Karpas-422 (cell line): ENCODE measurements around the gene OSBP2. TPM values are rescaled to one million over a fixed set of nuclear protein-coding genes. Genes with fewer than 3 reads are reported as not detected.
A peak's percentile ranks its signal among the peaks of the same experiment; 100 is the strongest.
"Not testable (repeated sequence)": the region's sequence is repeated elsewhere in the genome, so short reads cannot be mapped to it uniquely, and the experiment has no call there.

Source experiments
- DNase-seq: peaks from one replicate; pipeline ENCODE4 v3.0.0-alpha.2; 2015
- H2AFZ ChIP-seq: fragments of 200-600 bp; sonication (generic); 2 replicates; pipeline ENCODE4 v1.6.1; 2014; ENCODE audit warnings: antibody characterized with exemption, low read length, mixed read lengths
- H3K27ac ChIP-seq: fragments of 200-600 bp; sonication (generic); 2 replicates; pipeline ENCODE4 v1.5.1; 2014; ENCODE audit warnings: mild to moderate bottlenecking, low read length, moderate library complexity
- H3K27me3 ChIP-seq: fragments of 200-600 bp; sonication (generic); 2 replicates; pipeline ENCODE4 v1.6.1; 2014; ENCODE audit warnings: low read length, mixed read lengths
- H3K36me3 ChIP-seq: fragments of 200-600 bp; sonication (generic); 2 replicates; pipeline ENCODE4 v1.6.1; 2014; ENCODE audit warnings: low read length, mixed read lengths; ENCODE audit not compliant: insufficient read depth
- H3K4me1 ChIP-seq: fragments of 200-600 bp; sonication (generic); 2 replicates; pipeline ENCODE4 v1.6.1; 2014; ENCODE audit warnings: mild to moderate bottlenecking, low read length, mixed read lengths
- H3K4me2 ChIP-seq: fragments of 200-600 bp; sonication (generic); 2 replicates; pipeline ENCODE4 v1.6.1; 2014; ENCODE audit warnings: low read length, low read depth, mild to moderate bottlenecking; ENCODE audit not compliant: poor library complexity, severe bottlenecking
- H3K4me3 ChIP-seq: fragments of 200-600 bp; sonication (generic); 2 replicates; pipeline ENCODE4 v1.5.1; 2014; ENCODE audit warnings: mild to moderate bottlenecking, antibody characterized with exemption, low read length, mixed read lengths
- H3K79me2 ChIP-seq: fragments of 200-600 bp; sonication (generic); 2 replicates; pipeline ENCODE4 v1.6.1; 2014; ENCODE audit warnings: mild to moderate bottlenecking, low read length, mixed read lengths
- H3K9ac ChIP-seq: fragments of 200-600 bp; sonication (generic); 2 replicates; pipeline ENCODE4 v1.6.0; 2014; ENCODE audit warnings: low read length
- H3K9me2 ChIP-seq: fragments of 200-600 bp; sonication (generic), shearing (Covaris generic); replicated peaks from 2 replicates; pipeline ENCODE4 v1.6.0; 2014; ENCODE audit warnings: mild to moderate bottlenecking, low read length, moderate library complexity; ENCODE audit not compliant: insufficient read depth
- H3K9me3 ChIP-seq: fragments of 300-700, 200-600 bp; sonication (generic); 2 replicates; pipeline ENCODE4 v1.6.1; 2014; ENCODE audit warnings: low read length, mixed read lengths
- H4K20me1 ChIP-seq: fragments of 200-600 bp; sonication (generic); 2 replicates; pipeline ENCODE4 v1.6.1; 2014; ENCODE audit warnings: mild to moderate bottlenecking, antibody characterized with exemption, low read length, low read depth; ENCODE audit not compliant: insufficient read depth
- total RNA-seq: library from RNA; depleted of rRNA; stranded (reverse); fragments of >200 nt; shearing (Covaris generic); gene quantifications from 2 replicates; pipeline ENCODE4 v1.2.3, GENCODE V29; 2014; ENCODE audit warnings: low replicate concordance

Gene OSBP2
- total RNA-seq, 1 experiment from 2014 or later: 0.07 TPM

DNA sequence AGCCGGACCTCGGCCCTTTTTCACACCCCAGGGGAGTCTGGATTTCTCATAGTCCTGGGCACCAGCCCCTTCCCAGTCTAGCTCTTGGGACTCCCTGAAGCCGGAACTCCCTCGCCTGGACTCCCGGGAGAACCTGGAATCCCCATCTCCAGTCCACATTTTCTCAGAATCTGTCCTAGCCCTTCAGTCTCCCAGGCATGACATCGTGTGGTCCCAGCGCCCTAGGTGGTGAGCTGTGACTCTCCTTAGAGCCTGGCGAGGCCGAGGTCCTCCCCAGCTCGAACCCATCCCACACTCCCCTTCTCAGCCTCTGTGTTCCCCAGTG, 26.3 kb upstream of the OSBP2 start:
- H3K9ac ChIP-seq: no peak overlapping the region

DNA sequence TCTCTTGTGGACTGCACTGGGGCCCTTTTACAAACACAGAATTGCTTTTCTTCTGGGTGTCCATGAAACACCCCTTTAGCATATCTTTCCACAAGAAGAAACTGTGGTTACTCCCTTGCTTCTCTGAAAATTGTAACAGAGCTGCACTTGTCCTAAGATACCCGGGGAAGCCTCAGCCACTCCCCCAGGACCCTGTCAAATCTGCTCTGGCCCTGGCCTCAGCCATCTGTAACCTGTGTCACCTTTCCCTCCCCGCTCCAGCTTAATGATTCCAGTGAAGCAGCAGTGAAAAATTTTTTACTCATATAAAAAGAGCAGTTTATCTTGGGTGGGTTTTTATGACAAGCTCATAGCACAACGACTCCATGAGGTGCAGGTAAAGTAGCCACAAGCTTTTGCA, 23.6 kb upstream of the OSBP2 start:
- no peaks in the 10 kb centered on the region for H4K20me1 ChIP-seq
- H3K9me2 ChIP-seq: no peaks in the 10 kb centered on the region
- DNase-seq: no peak
- peaks cover 17% of the 10 kb centered on the region for H3K4me1 ChIP-seq
- no peak overlapping the region for H3K4me3 ChIP-seq
- no peak overlapping the region for H2AFZ ChIP-seq
- H3K9ac ChIP-seq: no peak overlapping the region
- no peaks in the 10 kb centered on the region for H3K27me3 ChIP-seq
- H3K79me2 ChIP-seq: no peaks in the 10 kb centered on the region
- H3K36me3 ChIP-seq: no peaks in the 10 kb centered on the region
- no peak overlapping the region for H3K27ac ChIP-seq
- H3K4me2 ChIP-seq: no peak overlapping the region
- H3K9me3 ChIP-seq: no peaks in the 10 kb centered on the region

More for the DNA sequence above, 26.3 kb upstream of the OSBP2 start:
- H3K4me1 ChIP-seq: peaks cover 19% of the 10 kb centered on the region
- H2AFZ ChIP-seq: no peak overlapping the region; the same call in 1 of the 2 replicates
- no peaks in the 10 kb centered on the region for H4K20me1 ChIP-seq
- no peaks in the 10 kb centered on the region for H3K27me3 ChIP-seq
- no peaks in the 10 kb centered on the region for H3K9me2 ChIP-seq
- no peak for DNase-seq
- peak overlapping the region; percentile 95 for H3K4me2 ChIP-seq
- no peaks in the 10 kb centered on the region for H3K9me3 ChIP-seq
- peak overlapping the region; percentile 86; the same call in 1 of the 2 replicates for H3K4me3 ChIP-seq
- H3K27ac ChIP-seq: no peak overlapping the region
- H3K79me2 ChIP-seq: no peaks in the 10 kb centered on the region
- H3K36me3 ChIP-seq: no peaks in the 10 kb centered on the region

DNA sequence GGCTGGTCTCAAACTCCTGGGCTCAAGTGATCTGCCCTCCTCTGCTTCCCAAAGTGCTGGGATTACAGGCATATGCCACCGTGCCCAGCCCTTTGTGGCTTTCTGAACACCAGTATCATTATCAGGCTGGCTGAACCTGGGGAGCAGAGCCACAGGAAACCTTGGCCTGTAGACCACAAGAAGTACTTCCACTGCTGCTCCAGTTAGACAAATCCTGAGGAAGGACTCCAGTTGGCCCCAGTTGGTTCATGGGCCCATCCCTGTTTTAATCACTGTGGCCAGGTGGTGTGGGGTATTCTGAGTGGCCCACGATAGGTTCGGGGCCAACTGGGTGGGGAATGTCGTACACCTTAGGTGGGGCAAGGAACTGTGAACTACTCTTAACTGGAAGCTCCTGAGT, 21.5 kb upstream of the OSBP2 start:
- Histone ChIP-seq H3K27me3 (no peaks in the 10 kb centered on the region), H3K9ac (no peak overlapping the region), H3K79me2 (no peaks in the 10 kb centered on the region), H3K27ac (no peak overlapping the region), H3K36me3 (no peaks in the 10 kb centered on the region), H3K4me2 (no peak overlapping the region), H2AFZ (no peak overlapping the region), H3K4me1 (peaks cover 1% of the 10 kb centered on the region), H3K9me3 (no peaks in the 10 kb centered on the region), H4K20me1 (no peaks in the 10 kb centered on the region), H3K9me2 (no peaks in the 10 kb centered on the region), H3K4me3 (no peak overlapping the region)
- no peak for DNase-seq

DNA sequence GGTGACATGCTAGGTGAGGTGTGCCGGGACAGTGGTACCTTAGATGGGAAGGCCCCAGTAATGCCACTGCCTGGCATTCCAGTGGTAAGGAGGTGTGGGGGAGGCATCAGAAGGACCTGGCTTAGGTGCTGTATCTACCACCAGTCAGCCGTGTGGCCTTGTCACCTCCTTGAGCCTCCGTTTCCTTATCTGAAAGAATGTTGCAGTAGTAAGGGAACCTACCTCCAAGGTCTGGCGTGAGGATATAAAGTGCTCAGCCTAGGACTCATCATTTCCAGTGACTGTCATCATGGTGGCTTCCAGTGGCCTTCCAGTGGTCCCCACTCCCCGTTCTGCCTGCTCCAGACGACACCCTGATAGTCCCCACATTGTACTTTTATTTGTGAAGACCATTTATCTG, 20.2 kb upstream of the OSBP2 start:
- H3K27ac ChIP-seq: no peak overlapping the region
- H3K9ac ChIP-seq: no peak overlapping the region
- no peaks in the 10 kb centered on the region for H4K20me1 ChIP-seq

DNA sequence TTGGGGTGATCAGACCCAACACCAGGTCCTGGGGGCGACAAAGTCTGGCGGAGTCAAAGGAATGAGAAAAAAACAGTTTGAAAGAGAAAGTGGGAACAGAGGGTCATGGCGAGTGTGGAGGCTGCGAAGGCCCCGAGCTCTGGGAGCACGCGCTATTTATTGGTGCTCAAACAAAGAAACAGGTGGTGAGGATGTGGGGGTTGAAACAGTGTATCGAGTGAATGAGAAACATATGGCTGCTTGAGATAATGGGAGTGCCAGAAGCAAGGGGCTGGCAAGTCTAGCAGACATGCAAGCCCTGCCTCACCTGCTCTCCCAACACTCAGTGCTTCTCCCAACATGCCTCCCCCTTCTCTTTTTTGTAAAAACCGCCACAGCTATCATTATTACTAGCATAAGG, 19.2 kb upstream of the OSBP2 start:
- Histone ChIP-seq H2AFZ (no peak overlapping the region), H4K20me1 (no peaks in the 10 kb centered on the region), H3K4me3 (no peak overlapping the region), H3K27ac (no peak overlapping the region), H3K36me3 (no peaks in the 10 kb centered on the region), H3K79me2 (no peaks in the 10 kb centered on the region), H3K4me2 (no peak overlapping the region), H3K9ac (no peak overlapping the region), H3K9me3 (no peaks in the 10 kb centered on the region), H3K4me1 (no peaks in the 10 kb centered on the region), H3K9me2 (no peaks in the 10 kb centered on the region), H3K27me3 (no peaks in the 10 kb centered on the region)
- no peak for DNase-seq

More for the DNA sequence above, 20.2 kb upstream of the OSBP2 start:
- H3K4me3 ChIP-seq: no peak overlapping the region
- no peaks in the 10 kb centered on the region for H3K36me3 ChIP-seq
- no peaks in the 10 kb centered on the region for H3K4me1 ChIP-seq
- H3K9me2 ChIP-seq: no peaks in the 10 kb centered on the region
- no peaks in the 10 kb centered on the region for H3K79me2 ChIP-seq
- H2AFZ ChIP-seq: no peak overlapping the region
- no peaks in the 10 kb centered on the region for H3K9me3 ChIP-seq
- H3K27me3 ChIP-seq: no peaks in the 10 kb centered on the region
- DNase-seq: no peak
- H3K4me2 ChIP-seq: no peak overlapping the region

DNA sequence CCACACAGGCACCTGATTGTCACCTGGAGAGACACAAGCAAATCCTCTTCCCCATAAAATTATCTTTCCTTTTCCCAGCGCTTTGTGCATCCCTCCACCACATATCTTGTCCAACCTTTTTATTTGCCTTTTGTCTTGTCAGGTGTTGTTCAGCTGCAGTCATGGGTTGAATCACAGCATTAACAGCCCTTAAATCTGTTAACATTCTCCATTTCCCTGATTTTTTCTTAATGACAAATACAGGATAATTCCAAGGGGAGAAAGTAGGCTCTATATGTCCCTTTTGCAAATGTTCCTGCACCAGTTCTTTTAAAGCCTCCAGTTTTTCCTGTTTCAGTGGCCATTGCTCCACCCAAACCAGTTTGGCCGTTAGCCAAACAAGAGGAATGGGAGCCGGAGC, 18.1 kb upstream of the OSBP2 start:
- H3K36me3 ChIP-seq, H3K9me3 ChIP-seq, H3K4me1 ChIP-seq, H3K4me3 ChIP-seq, H3K27me3 ChIP-seq, H3K9me2 ChIP-seq, H4K20me1 ChIP-seq, H3K27ac ChIP-seq, DNase-seq, H3K4me2 ChIP-seq, H2AFZ ChIP-seq, H3K79me2 ChIP-seq, H3K9ac ChIP-seq: not testable (repeated sequence)

DNA sequence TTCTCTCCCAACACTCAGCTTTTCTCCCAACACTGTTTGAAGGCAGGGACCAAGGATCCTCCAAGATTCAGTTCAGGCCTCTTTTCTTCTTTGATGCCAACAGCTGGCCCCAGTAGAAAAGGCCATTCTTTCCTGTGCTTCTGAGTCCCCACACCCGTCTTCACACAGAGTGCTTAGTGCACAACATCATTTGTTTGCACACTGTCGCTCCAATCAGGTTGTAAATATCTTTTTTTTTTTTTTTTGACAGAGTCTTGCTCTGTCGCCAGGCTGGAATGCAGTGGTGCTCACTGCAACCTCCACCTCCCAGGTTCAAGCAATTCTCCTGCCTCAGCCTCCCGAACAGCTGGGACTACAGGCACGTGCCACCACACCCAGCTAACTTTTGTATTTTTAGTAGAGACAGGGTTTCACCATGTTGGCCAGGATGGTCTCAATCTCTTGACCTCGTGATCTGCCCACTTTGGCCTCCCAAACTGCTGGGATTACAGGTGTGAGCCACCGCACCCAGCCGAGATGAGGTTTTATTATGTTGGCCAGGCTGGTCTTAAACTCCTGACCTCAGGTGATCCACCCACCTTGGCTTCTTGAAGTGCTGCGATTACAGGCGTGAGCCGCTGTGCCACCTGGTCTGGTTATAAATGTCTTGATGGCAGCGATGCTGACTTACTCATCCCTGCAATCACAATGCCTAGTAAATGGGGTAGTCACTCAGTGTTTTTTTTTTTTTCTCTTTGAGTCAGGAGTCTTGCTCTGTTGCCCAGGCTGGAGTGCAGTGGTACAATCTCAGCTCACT, 14.6 kb upstream of the OSBP2 start:
- not testable (repeated sequence) for H3K4me1 ChIP-seq, DNase-seq, H3K36me3 ChIP-seq, H2AFZ ChIP-seq, H3K9me3 ChIP-seq, H3K79me2 ChIP-seq, H3K4me3 ChIP-seq, H4K20me1 ChIP-seq, H3K27me3 ChIP-seq, H3K9ac ChIP-seq, H3K4me2 ChIP-seq, H3K27ac ChIP-seq, H3K9me2 ChIP-seq

DNA sequence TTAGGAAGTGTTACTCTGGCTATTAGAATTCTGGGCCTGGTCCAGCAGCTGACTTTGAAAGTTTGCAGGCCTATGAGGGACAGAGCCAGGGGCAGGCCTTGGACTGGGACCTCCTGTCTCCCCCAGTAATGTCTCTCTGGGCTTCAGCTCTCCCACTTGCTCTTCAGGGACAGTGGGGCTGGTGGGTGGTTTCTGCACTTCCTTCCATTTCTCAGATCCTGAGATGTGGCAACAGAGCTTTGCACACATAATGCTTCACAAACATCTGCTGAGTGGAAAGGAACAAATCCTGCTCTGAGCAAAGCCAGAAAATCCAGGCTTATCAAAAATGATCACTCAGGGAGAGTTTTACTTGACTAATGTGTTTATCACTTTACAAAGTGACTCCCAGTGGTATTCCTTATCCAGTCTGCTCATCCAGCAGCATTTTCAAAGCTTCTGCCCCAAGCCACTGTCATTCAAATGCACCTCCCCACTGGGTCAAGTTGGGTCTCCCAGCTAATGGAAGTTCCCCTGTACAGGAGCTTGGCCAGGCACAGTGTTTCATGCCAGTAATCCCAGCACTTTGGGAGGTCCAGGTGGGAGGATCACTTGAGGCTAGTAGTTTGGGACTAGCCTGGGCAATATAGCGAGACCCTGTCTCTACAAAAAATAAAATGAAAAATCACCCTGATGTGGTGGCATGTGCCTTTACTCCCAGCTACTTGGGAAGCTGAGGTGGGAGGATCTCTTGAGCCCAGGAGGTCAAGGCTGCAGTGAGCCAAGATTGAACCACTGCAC, 13.5 kb upstream of the OSBP2 start:
- H2AFZ ChIP-seq: no peak overlapping the region
- no peaks in the 10 kb centered on the region for H3K4me1 ChIP-seq
- H3K9me3 ChIP-seq: no peaks in the 10 kb centered on the region
- DNase-seq: no peak
- no peak overlapping the region for H3K4me2 ChIP-seq
- no peak overlapping the region for H3K4me3 ChIP-seq
- no peaks in the 10 kb centered on the region for H3K9me2 ChIP-seq
- H3K36me3 ChIP-seq: no peaks in the 10 kb centered on the region
- no peak overlapping the region for H3K9ac ChIP-seq
- H3K79me2 ChIP-seq: no peaks in the 10 kb centered on the region
- no peaks in the 10 kb centered on the region for H4K20me1 ChIP-seq
- H3K27me3 ChIP-seq: no peaks in the 10 kb centered on the region
- H3K27ac ChIP-seq: no peak overlapping the region
